Neural progenitor cell (in vitro differentiated cells): ENCODE measurements around the gene VPS26C.

Source experiments
- EZH2 ChIP-seq: fragments of 200-600 bp; sonication (generic); IDR thresholded peaks from 2 replicates; pipeline ENCODE4 v1.6.1; 2017; ENCODE audit warnings: antibody characterized with exemption, mild to moderate bottlenecking, moderate library complexity
- TF ChIP-seq, protein P1 (sequence below): fragments of 200-600 bp; sonication (generic); IDR thresholded peaks from 2 replicates; pipeline ENCODE4 v1.5.1; 2017; ENCODE audit warnings: antibody characterized with exemption, mild to moderate bottlenecking

DNA sequence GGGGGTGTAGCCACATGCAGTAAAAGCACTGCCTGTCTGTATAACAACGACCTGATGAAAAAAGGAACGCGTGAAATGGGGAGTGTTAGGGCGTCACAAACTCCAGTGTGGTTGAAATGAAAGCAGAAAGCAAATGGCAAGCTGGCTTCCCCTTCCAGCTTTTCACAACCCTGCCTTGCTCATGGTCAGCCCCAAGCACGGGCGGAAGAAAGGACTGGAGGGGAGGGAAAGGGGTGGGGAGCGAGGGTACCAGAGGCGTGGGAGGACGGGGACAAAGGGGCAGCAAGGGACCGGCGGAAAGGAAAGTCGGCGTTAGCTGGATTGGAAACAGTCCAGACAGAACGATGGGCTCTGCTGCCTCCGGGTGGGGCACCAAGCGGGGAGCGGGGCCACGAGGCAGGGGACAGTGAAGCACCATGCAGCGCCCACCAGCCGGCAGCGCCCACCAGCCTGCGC, 9.6 kb downstream of the VPS26C start:
- TF ChIP-seq, protein P1, sequence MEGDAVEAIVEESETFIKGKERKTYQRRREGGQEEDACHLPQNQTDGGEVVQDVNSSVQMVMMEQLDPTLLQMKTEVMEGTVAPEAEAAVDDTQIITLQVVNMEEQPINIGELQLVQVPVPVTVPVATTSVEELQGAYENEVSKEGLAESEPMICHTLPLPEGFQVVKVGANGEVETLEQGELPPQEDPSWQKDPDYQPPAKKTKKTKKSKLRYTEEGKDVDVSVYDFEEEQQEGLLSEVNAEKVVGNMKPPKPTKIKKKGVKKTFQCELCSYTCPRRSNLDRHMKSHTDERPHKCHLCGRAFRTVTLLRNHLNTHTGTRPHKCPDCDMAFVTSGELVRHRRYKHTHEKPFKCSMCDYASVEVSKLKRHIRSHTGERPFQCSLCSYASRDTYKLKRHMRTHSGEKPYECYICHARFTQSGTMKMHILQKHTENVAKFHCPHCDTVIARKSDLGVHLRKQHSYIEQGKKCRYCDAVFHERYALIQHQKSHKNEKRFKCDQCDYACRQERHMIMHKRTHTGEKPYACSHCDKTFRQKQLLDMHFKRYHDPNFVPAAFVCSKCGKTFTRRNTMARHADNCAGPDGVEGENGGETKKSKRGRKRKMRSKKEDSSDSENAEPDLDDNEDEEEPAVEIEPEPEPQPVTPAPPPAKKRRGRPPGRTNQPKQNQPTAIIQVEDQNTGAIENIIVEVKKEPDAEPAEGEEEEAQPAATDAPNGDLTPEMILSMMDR, result peak; percentile 23
- no peak for TF ChIP-seq EZH2
